Adrenal gland (tissue), 5 donors: ENCODE measurements around the gene NHSL2.

Experiments used
- POLR2A ChIP-seq, 2 donors: fragments of 450-650 bp; IDR thresholded peaks; one replicate each; pipeline ENCODE4 v1.6.1; 2017; ENCODE audit warnings: antibody characterized with exemption in 2 of 2, mild to moderate bottlenecking in 2 of 2, moderate library complexity in 1 of 2
- TF ChIP-seq, protein P1 (sequence below), 6 experiments: fragments of 450-650 bp in 4 of 6; fragments of 200-600 bp in 2 of 6; sonication (generic) in 1 of 6; IDR thresholded peaks; 1 replicate in 5 of 6; 2 replicates in 1 of 6; pipeline versions ENCODE4 v1.5.1 to v1.8.0; 2016 to 2021; ENCODE audit warnings: antibody characterized with exemption in 6 of 6, mild to moderate bottlenecking in 2 of 6, moderate library complexity in 1 of 6
- donor health status: DM: no; HTN: no; CAD: no.

DNA sequence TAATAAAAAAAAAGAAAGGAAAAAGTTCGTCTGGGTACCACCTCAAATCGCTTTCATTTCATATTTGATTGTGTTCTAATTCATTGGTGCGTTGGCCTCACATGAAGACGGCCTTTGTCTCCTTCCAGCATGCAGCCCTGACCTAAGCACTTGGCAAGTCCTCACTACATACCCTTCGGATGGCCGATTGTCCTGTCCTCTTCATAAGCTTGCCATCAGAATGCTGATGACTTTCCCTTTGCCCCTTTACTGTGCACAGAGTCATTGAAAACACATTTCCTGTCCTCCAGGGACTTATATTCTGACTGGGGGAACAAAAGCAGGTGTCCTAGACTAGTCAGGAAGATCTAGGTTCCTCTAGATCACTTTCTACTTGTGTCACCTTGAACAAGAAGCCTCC, 178.1 kb downstream of the NHSL2 start:
- TF ChIP-seq, protein P1, sequence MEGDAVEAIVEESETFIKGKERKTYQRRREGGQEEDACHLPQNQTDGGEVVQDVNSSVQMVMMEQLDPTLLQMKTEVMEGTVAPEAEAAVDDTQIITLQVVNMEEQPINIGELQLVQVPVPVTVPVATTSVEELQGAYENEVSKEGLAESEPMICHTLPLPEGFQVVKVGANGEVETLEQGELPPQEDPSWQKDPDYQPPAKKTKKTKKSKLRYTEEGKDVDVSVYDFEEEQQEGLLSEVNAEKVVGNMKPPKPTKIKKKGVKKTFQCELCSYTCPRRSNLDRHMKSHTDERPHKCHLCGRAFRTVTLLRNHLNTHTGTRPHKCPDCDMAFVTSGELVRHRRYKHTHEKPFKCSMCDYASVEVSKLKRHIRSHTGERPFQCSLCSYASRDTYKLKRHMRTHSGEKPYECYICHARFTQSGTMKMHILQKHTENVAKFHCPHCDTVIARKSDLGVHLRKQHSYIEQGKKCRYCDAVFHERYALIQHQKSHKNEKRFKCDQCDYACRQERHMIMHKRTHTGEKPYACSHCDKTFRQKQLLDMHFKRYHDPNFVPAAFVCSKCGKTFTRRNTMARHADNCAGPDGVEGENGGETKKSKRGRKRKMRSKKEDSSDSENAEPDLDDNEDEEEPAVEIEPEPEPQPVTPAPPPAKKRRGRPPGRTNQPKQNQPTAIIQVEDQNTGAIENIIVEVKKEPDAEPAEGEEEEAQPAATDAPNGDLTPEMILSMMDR (IDR thresholded peaks at IDR 0.05), result no peak
- no peak for TF ChIP-seq POLR2A (IDR thresholded peaks at IDR 0.05)
